Kasumi-1 (cell line): Measurements from ENCODE around the gene ZNF83.
"Not testable (repeated sequence)": the region's sequence is repeated elsewhere in the genome, so short reads cannot be mapped to it uniquely, and the experiment has no call there.

Experiments used
- DNase-seq, 2 experiments: peaks; one replicate each; lab custom pipeline; 2025; lab: John Stamatoyannopoulos, UW

The ZNF83 gene

GRCh38 chr19:52637718-52638585 is at the start of gene ZNF83:
Gene ZNF83 (minus strand): TSS chr19:52638355.
- DNase-seq: peak; percentile 70 to 83

- no peak for DNase-seq
These were observed 49.5 kb upstream of the ZNF83 start for GRCh38 chr19:52687684-52688083.

- no peak for DNase-seq
These were observed 47.7 kb upstream of the ZNF83 start for GRCh38 chr19:52685811-52686210.

GRCh38 chr19:52681216-52681615 is 43.1 kb upstream of the ZNF83 start:
- DNase-seq: not testable (repeated sequence)

- no peak for DNase-seq
These were observed 41.4 kb upstream of the ZNF83 start for GRCh38 chr19:52679598-52679997.

GRCh38 chr19:52675239-52675638 is 37.1 kb upstream of the ZNF83 start:
- DNase-seq: not testable (repeated sequence)

GRCh38 chr19:52673014-52673413 is 34.9 kb upstream of the ZNF83 start:
- DNase-seq: no peak

- no peak for DNase-seq
These were observed 31.9 kb upstream of the ZNF83 start for GRCh38 chr19:52670046-52670445.

- DNase-seq: no peak
These were observed 31.4 kb upstream of the ZNF83 start for GRCh38 chr19:52669586-52669985.

- DNase-seq: no peak
These were observed 29.8 kb upstream of the ZNF83 start for GRCh38 chr19:52667972-52668371.

- no peak for DNase-seq
These were observed 28.4 kb upstream of the ZNF83 start for GRCh38 chr19:52666506-52666905.

- DNase-seq: no peak
These were observed 27.4 kb upstream of the ZNF83 start for GRCh38 chr19:52665529-52665928.

GRCh38 chr19:52665027-52665426 is 26.9 kb upstream of the ZNF83 start:
- no peak for DNase-seq

GRCh38 chr19:52664461-52664860 is 26.3 kb upstream of the ZNF83 start:
- DNase-seq: no peak

GRCh38 chr19:52662631-52663030 is 24.5 kb upstream of the ZNF83 start:
- no peak for DNase-seq

GRCh38 chr19:52660981-52661380 is 22.8 kb upstream of the ZNF83 start:
- no peak for DNase-seq

- no peak for DNase-seq
These were observed 20.9 kb upstream of the ZNF83 start for GRCh38 chr19:52659013-52659412.

GRCh38 chr19:52658595-52658994 is 20.4 kb upstream of the ZNF83 start:
- no peak for DNase-seq

GRCh38 chr19:52653161-52653560 is 15.0 kb upstream of the ZNF83 start:
- no peak for DNase-seq

GRCh38 chr19:52651956-52652355 is 13.8 kb upstream of the ZNF83 start:
- no peak for DNase-seq

GRCh38 chr19:52648336-52649016 is 10.3 kb upstream of the ZNF83 start:
- DNase-seq: no peak

- DNase-seq: peak; percentile 4 to 12
These were observed 8.5 kb upstream of the ZNF83 start for GRCh38 chr19:52646571-52647217.

- no peak for DNase-seq
These were observed 2.8 kb upstream of the ZNF83 start for GRCh38 chr19:52640916-52641315.
